Measurements from ENCODE around the gene NCOA7.
A peak's percentile ranks its signal among the peaks of the same experiment; 100 is the strongest.

NCOA7 gene

DNA sequence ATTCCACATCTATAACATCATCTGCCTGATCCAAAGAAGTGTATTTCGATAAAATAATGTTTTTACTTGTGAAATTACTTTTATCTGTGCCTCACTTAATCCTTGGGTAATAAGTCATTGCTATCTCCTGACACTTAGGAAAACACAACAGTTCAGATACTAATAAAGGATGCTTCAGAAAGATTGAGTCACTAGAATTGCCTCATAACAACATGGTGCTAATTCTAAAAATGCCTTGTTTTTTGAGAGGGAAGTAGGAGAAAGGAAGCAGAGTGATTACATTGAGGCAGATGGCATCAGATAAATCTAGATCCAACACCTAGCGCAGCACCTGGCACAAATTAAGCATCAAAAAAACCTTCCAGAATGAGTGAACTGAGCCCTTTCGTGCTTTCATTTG lies 69.0 kb downstream of the NCOA7 start:
- no peak for DNase-seq (ENCODE audit: low read depth)
- no peak for TF ChIP-seq CTCF (IDR thresholded peaks at IDR 0.05; ENCODE audit: low read depth, low read length, missing control alignments)
- no peak overlapping the region for H3K4me3 ChIP-seq (ENCODE audit: low read depth, low read length)
- in situ Hi-C loops (cut with HindIII; ENCODE audit: low sequenced_read_pairs), result no loop called here

- H3K4me3 ChIP-seq (ENCODE audit: low read depth, low read length), result no peak overlapping the region
Measured at GRCh38 chr6:125863023-125863422, 72.3 kb downstream of the NCOA7 start.

GRCh38 chr6:125865015-125865414 lies 74.3 kb downstream of the NCOA7 start:
- no peak overlapping the region for H3K4me3 ChIP-seq (ENCODE audit: low read depth, low read length)
- TF ChIP-seq CTCF (IDR thresholded peaks at IDR 0.05; ENCODE audit: low read depth, low read length, missing control alignments), result no peak
- in situ Hi-C loops (cut with HindIII; ENCODE audit: low sequenced_read_pairs), result no loop called here
- no peak for DNase-seq (ENCODE audit: low read depth)

More at GRCh38 chr6:125863023-125863422, 72.3 kb downstream of the NCOA7 start:
- DNase-seq (ENCODE audit: low read depth), result no peak
- in situ Hi-C loops (cut with HindIII; ENCODE audit: low sequenced_read_pairs), result no loop called here
- TF ChIP-seq CTCF (IDR thresholded peaks at IDR 0.05; ENCODE audit: low read depth, low read length, missing control alignments), result no peak

- in situ Hi-C loops (cut with HindIII; ENCODE audit: low sequenced_read_pairs), result no loop called here
- TF ChIP-seq CTCF (IDR thresholded peaks at IDR 0.05; ENCODE audit: low read depth, low read length, missing control alignments), result no peak
- no peak overlapping the region for H3K4me3 ChIP-seq (ENCODE audit: low read depth, low read length)
- no peak for DNase-seq (ENCODE audit: low read depth)
Measured at GRCh38 chr6:125866433-125866832, 75.7 kb downstream of the NCOA7 start.

DNA sequence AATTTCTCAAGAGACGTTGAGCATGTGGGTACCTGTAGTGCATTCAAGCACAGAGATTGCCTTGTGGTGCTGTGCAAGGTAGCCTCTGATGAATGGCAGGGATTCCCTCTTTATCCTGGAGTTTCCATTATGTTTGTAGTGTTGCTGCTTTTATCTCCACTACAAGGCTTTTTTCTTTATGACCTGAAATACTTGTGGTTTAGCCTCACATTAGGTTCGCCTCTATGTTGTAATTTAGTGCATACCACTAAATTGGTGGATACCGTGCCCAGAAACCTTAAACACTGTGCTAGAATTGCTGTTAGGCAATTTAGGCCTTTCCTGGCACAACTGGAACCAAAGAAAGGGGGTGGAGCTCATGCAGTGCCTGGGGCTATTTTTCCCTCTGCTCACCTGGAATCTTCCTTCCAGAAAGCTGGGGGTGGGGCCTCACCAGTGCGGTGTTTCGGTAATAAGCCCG lies 76.8 kb downstream of the NCOA7 start:
- no peak overlapping the region for H3K4me3 ChIP-seq (ENCODE audit: low read depth, low read length)
- DNase-seq (ENCODE audit: low read depth), result peak; percentile 88
- in situ Hi-C loops (cut with HindIII; ENCODE audit: low sequenced_read_pairs), result no loop called here
- no peak for TF ChIP-seq CTCF (IDR thresholded peaks at IDR 0.05; ENCODE audit: low read depth, low read length, missing control alignments)

DNA sequence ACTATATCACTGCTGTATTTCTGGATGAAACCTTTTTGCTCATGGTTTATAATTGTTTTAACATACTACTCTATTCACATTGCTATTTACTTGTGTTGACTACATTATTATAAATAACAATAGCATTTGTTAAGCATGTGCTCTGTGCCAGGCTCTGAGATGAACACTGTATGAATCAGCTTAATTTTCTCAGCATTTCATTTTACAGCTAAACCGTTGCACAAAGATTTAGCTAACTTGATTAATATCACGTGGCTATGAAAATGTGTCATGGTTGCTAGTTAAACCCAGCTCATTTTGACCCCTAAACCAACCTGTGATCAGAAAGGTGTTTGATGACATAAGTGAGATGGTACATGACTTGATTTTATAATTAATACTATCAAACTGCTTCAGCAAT lies 77.5 kb downstream of the NCOA7 start:
- in situ Hi-C loops (cut with HindIII; ENCODE audit: low sequenced_read_pairs), result no loop called here
- H3K4me3 ChIP-seq (ENCODE audit: low read depth, low read length), result no peak overlapping the region
- TF ChIP-seq CTCF (IDR thresholded peaks at IDR 0.05; ENCODE audit: low read depth, low read length, missing control alignments), result no peak
- no peak for DNase-seq (ENCODE audit: low read depth)
